AG09309 (cell line): ENCODE results near the gene NEURL1B.

Experiments
- DNase-seq: peaks from one replicate; pipeline ENCODE4 v3.0.0-alpha.2; 2010; ENCODE audit warnings: low read depth
- H3K4me3 ChIP-seq: 2 replicates; pipeline ENCODE4 v1.5.1; 2011; ENCODE audit warnings: mild to moderate bottlenecking, low read depth, low read length, moderate library complexity; ENCODE audit not compliant: control insufficient read depth
- CTCF ChIP-seq: IDR thresholded peaks from 2 replicates; pipeline ENCODE4 v1.5.1; 2011; ENCODE audit warnings: mild to moderate bottlenecking, low read depth, low read length, inconsistent platforms; ENCODE audit not compliant: insufficient read depth, control insufficient read depth; ENCODE audit errors: missing control alignments

NEURL1B gene

GRCh38 chr5:172632346-172633092 lies 8.5 kb upstream of the NEURL1B start:
- H3K4me3 ChIP-seq, result no peak overlapping the region
- no peak for TF ChIP-seq CTCF
- no peak for DNase-seq

- no peak for DNase-seq
- no peak for TF ChIP-seq CTCF
- no peak overlapping the region for H3K4me3 ChIP-seq
Observed at GRCh38 chr5:172633403-172633970, 7.6 kb upstream of the NEURL1B start.

DNA sequence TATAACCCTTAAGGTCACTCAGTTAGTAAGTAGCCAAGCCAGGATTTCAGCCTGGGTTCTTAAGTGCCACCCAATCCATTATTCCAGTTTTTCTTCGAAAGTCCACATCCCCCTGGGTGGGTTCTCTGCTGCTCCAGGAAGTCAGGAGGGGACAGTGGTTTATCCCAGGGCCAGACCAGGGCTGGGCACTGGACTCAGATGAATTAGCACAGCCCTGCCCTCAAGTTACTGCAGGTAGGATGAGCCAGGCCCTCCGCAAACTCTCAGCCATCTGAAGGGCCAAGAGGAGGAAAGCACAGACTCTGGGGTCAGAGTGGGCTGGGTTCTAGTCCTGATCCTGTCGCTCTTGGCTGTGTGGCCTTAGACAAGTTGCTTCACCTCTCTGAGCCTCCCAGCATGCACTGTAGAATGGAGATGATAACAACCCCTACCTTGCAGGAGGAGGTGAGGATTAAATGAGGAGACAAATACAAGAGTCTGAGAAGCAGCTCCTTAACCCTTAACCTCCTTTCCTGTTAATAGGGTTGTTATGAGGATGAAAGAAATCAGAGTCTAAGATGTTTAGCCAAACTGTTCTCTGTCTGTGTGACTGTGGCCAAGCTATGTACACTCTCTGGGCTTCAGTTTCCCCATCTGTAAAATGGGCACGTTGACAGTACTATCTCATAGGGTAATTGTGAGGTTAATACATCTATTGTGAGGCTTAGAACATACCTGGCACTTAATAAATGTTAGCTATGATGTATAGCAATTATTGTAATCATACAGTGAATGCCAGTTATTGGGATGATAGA lies 6.8 kb upstream of the NEURL1B start:
- TF ChIP-seq CTCF, result no peak
- H3K4me3 ChIP-seq, result no peak overlapping the region
- DNase-seq, result no peak

- no peak overlapping the region for H3K4me3 ChIP-seq
- no peak for TF ChIP-seq CTCF
- DNase-seq, result no peak
Observed at GRCh38 chr5:172635038-172635437, 6.0 kb upstream of the NEURL1B start.

GRCh38 chr5:172636279-172637050 lies 4.6 kb upstream of the NEURL1B start:
- TF ChIP-seq CTCF, result no peak
- no peak for DNase-seq
- no peak overlapping the region for H3K4me3 ChIP-seq

DNA sequence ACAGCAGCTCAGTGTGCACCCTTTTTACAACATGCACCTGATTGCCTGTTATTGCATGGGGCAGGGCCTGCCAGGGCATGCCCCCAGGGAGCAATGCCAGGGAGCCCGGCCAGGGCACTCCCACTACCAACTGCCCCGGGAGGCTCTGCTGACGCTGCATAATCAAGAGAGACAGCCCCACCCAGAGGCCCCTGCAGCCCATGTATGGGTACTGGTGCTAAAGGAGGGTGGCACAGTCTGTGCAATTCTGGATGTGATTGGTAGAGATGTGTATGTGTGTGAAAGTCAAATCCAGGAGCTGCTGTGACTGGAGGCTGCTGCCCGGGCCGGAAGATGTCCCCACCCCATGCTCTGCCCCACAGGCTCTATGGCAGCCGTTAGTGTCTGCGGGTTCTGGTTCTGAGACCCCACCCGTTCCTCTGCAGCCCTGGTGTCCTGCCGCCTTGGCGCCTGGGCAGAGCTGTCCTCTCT lies 3.9 kb upstream of the NEURL1B start:
- TF ChIP-seq CTCF, result no peak

More for the DNA sequence above, 3.9 kb upstream of the NEURL1B start:
- DNase-seq, result no peak
- no peak overlapping the region for H3K4me3 ChIP-seq
